ENCODE measurements around the gene SLC17A9. TPM values are rescaled to one million over a fixed set of nuclear protein-coding genes. Genes with fewer than 3 reads are reported as not detected.

The SLC17A9 gene
- total RNA-seq, 6 experiments from 2014 or later: 32.8 to 47.0 (median 35.7) TPM

DNA sequence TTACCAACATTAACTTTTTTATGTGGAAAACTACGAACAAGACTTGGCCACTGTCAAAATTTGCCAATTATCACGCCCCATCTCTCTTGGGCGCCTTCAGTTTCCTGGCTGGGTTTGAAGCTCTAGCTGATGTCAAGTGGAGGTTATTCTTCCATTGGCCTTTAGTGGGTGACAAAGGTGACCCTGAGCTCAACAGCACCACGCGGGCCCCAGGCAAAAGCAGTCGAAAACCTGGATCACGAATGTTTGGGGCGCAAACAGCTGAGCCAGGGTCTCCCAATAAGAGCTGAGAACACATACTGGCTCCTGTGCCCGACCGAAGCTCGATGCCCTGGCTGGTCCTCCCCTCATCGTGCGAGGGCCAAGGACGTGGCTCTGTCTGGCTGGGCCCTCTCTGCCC, 26.8 kb downstream of the SLC17A9 start:
- peaks cover 57% of the 10 kb centered on the region for H3K27me3 Mint-ChIP-seq (ENCODE audit: insufficient read depth)
- H3K4me3 Mint-ChIP-seq: no peak overlapping the region
- no peak overlapping the region for H3K27ac Mint-ChIP-seq
- H3K4me1 Mint-ChIP-seq (ENCODE audit: low read depth): no peaks in the 10 kb centered on the region
- DNase-seq: no peak
- no peaks in the 10 kb centered on the region for H3K9me3 Mint-ChIP-seq
- no peak for TF ChIP-seq CTCF (IDR thresholded peaks at IDR 0.05)
- no peaks in the 10 kb centered on the region for H3K36me3 Mint-ChIP-seq (ENCODE audit: low read depth)

DNA sequence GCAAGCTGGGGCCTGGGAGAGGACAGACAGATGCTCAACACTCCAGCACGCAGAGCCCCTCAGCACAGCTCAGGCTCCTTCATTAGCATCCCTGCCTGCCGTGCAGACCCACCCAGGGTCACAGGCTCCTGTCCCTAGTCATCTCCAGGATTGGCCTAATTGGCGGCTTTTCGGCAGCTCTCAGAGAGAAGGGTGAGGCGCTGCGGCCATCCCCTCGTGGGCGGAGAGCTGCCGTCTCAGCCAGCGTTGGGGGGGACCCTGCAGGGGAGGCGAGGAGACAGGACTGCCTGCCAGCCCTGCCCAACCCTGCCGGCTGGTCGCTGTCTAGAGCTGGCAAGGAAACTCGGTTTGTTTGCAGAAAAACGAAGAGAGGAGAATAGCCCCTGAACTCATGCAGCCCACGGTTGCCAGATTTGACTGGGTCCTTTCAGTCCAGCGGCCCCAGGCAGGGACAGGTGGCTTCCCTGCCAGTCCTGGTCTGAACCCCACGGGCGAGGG, 27.4 kb downstream of the SLC17A9 start:
- Mint-ChIP-seq H3K27ac (no peak overlapping the region), H3K4me3 (no peak overlapping the region), H3K9me3 (no peaks in the 10 kb centered on the region), H3K36me3 (ENCODE audit: low read depth) (no peaks in the 10 kb centered on the region), H3K27me3 (ENCODE audit: insufficient read depth) (peaks cover 52% of the 10 kb centered on the region), H3K4me1 (ENCODE audit: low read depth) (no peaks in the 10 kb centered on the region)
- no peak for DNase-seq
- TF ChIP-seq CTCF (IDR thresholded peaks at IDR 0.05): no peak

DNA sequence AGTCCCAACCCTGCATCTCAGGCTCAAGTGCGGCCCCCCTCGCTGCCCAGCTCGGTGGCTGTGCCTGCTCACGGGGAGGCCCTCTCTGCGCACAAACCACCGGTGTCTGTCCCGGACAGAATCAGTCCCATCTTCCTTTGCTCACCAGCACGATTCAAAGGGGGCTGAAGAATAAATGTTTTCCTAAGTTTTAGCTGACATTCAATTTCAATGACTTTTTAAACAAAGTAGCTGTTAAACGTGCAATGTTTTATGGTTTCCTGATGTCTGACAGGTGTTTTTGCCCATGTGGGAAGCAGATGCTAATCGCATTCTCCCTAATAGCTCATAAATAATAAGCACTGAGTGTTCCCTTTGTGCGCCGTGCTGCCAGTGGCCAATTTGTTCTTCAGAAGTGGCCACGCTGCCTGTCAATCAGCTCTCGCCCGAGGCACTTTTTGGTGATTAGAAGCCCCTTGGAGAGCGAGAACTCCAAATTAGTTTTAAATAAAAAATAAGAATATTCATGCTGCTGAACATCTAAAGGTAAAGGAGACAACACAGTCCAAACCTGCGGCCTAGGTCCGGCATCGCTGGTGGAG, 28.0 kb downstream of the SLC17A9 start:
- Mint-ChIP-seq H3K27ac (no peak overlapping the region), H3K27me3 (ENCODE audit: insufficient read depth) (peaks cover 54% of the 10 kb centered on the region), H3K4me3 (no peak overlapping the region), H3K4me1 (ENCODE audit: low read depth) (no peaks in the 10 kb centered on the region), H3K9me3 (no peaks in the 10 kb centered on the region), H3K36me3 (ENCODE audit: low read depth) (no peaks in the 10 kb centered on the region)
- TF ChIP-seq CTCF (IDR thresholded peaks at IDR 0.05): no peak
- no peak for DNase-seq

- Mint-ChIP-seq H3K4me3 (no peak overlapping the region), H3K27ac (no peak overlapping the region), H3K4me1 (ENCODE audit: low read depth) (no peaks in the 10 kb centered on the region), H3K9me3 (no peaks in the 10 kb centered on the region), H3K27me3 (ENCODE audit: insufficient read depth) (peaks cover 51% of the 10 kb centered on the region), H3K36me3 (ENCODE audit: low read depth) (no peaks in the 10 kb centered on the region)
- DNase-seq: no peak
- TF ChIP-seq CTCF (IDR thresholded peaks at IDR 0.05): no peak
Observed at GRCh38 chr20:62980970-62981369, 28.5 kb downstream of the SLC17A9 start.

DNA sequence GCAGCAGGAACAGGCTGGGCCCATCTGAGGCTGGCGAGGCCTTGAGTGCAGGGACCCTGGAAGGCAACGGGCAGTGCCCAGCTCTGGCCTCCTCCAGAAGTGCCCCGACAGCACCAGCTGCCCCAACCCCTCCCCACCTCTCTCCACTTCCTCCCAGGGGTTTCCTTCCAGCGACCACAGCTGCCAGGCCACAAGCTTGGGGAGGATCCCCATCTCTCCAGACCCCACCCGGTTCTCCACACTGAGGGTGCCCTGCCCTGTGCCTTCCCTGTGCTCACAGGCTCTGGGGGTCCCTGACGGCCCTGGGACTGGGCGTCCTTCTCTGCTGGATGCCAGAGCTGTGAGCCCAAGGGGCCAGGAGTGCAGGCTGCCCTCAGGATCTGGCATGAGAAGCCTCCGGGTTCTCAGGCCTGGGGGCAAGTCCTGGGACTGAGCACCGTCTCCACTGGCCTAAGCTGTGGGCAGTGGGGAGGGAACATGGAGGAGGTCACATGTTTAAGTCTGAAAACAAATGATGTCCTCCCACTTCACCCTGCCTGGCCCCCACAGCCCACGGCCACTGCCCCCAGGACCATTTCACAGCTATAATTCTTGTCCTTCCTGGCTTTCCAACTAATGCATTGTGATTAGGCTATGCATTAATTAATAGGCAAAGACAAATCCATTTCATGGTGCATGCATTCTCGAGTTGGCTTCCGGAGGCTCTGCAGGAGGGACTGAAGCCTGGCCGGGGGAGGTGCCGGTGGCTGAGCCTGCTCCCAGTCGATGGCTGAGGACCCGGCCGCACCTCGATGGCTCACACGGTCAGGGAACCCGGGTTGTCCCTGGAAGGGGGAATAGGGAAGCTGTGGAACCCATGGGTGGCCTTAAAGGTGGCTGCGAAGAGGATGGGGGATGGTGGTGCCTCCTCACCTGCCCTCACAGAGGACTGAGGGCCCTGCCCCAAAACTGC, 29.9 kb downstream of the SLC17A9 start:
- no peak for DNase-seq
- Mint-ChIP-seq H3K4me3 (no peak overlapping the region), H3K27me3 (ENCODE audit: insufficient read depth) (peaks cover 44% of the 10 kb centered on the region), H3K9me3 (no peaks in the 10 kb centered on the region), H3K4me1 (ENCODE audit: low read depth) (no peaks in the 10 kb centered on the region), H3K36me3 (ENCODE audit: low read depth) (no peaks in the 10 kb centered on the region), H3K27ac (no peak overlapping the region)
- no peak for TF ChIP-seq CTCF (IDR thresholded peaks at IDR 0.05)
